Neural crest cell (in vitro differentiated cells): ENCODE measurements around the gene ENPP1. TPM values are rescaled to one million over a fixed set of nuclear protein-coding genes. Genes with fewer than 3 reads are reported as not detected.
A peak's percentile ranks its signal among the peaks of the same experiment; 100 is the strongest.
"Not testable (repeated sequence)": the region's sequence is repeated elsewhere in the genome, so short reads cannot be mapped to it uniquely, and the experiment has no call there.

Source experiments
- DNase-seq: peaks from one replicate; pipeline ENCODE4 v3.0.0; 2021; ENCODE audit warnings: low read depth, mixed read lengths, low spot score
- H3K27ac Mint-ChIP-seq: one replicate; pipeline ENCODE4 v1.8.0; 2021; ENCODE audit warnings: mild to moderate bottlenecking, mixed read lengths; ENCODE audit not compliant: unreplicated experiment
- H3K27me3 Mint-ChIP-seq: 2 replicates; pipeline ENCODE4 v1.8.0; 2021; ENCODE audit warnings: low read depth, mild to moderate bottlenecking, mixed read lengths
- H3K36me3 Mint-ChIP-seq: 2 replicates; pipeline ENCODE4 v1.8.0; 2021; ENCODE audit warnings: low read depth, mild to moderate bottlenecking, mixed read lengths
- H3K4me1 Mint-ChIP-seq: 2 replicates; pipeline ENCODE4 v1.8.0; 2021; ENCODE audit warnings: mixed read lengths
- H3K4me3 Mint-ChIP-seq: one replicate; pipeline ENCODE4 v1.8.0; 2021; ENCODE audit warnings: mild to moderate bottlenecking, mixed read lengths
- H3K9me3 Mint-ChIP-seq: 2 replicates; pipeline ENCODE4 v1.8.0; 2021; ENCODE audit warnings: mixed read lengths
- CTCF ChIP-seq: fragments of 200-600 bp; sonication (generic); conservative IDR thresholded peaks from 2 replicates; pipeline ENCODE4 v1.5.0; 2021; ENCODE audit warnings: antibody characterized with exemption, mild to moderate bottlenecking
- total RNA-seq: library from RNA; stranded (reverse); gene quantifications from 2 replicates; pipeline ENCODE4 v1.2.1, GENCODE V29; 2021

ENPP1 gene
- total RNA-seq, 1 donor from 2014 or later: 4.9 TPM

GRCh38 chr6:131914967-131915751 is 107.3 kb downstream of the ENPP1 start:
- Mint-ChIP-seq H3K36me3 (peaks cover 3% of the 10 kb centered on the region), H3K27ac (no peak overlapping the region), H3K4me1 (peaks cover 8% of the 10 kb centered on the region), H3K27me3 (peaks cover 11% of the 10 kb centered on the region), H3K9me3 (peaks cover 4% of the 10 kb centered on the region), H3K4me3 (no peak overlapping the region)
- peak; percentile 86 for TF ChIP-seq CTCF
- peak; percentile 66 for DNase-seq

GRCh38 chr6:131916091-131916796 is 108.4 kb downstream of the ENPP1 start:
- not testable (repeated sequence) for H3K27me3 Mint-ChIP-seq, H3K36me3 Mint-ChIP-seq, H3K27ac Mint-ChIP-seq, H3K9me3 Mint-ChIP-seq, H3K4me3 Mint-ChIP-seq, DNase-seq, H3K4me1 Mint-ChIP-seq

- H3K4me3 Mint-ChIP-seq: no peak overlapping the region
- H3K36me3 Mint-ChIP-seq: peaks cover 5% of the 10 kb centered on the region
- no peak overlapping the region for H3K27ac Mint-ChIP-seq
- peaks cover 3% of the 10 kb centered on the region for H3K27me3 Mint-ChIP-seq
- peaks cover 8% of the 10 kb centered on the region for H3K4me1 Mint-ChIP-seq
- peaks cover 8% of the 10 kb centered on the region for H3K9me3 Mint-ChIP-seq
- no peak for TF ChIP-seq CTCF
- no peak for DNase-seq
Measured at GRCh38 chr6:131916847-131917246, 109.0 kb downstream of the ENPP1 start.

- Mint-ChIP-seq H3K4me3 (no peak overlapping the region), H3K4me1 (peaks cover 8% of the 10 kb centered on the region), H3K9me3 (peaks cover 10% of the 10 kb centered on the region), H3K27me3 (no peaks in the 10 kb centered on the region), H3K36me3 (peaks cover 5% of the 10 kb centered on the region), H3K27ac (no peak overlapping the region)
- no peak for DNase-seq
- TF ChIP-seq CTCF: no peak
Measured at GRCh38 chr6:131917318-131917717, 109.5 kb downstream of the ENPP1 start.

GRCh38 chr6:131917763-131918649 is 110.2 kb downstream of the ENPP1 start:
- Mint-ChIP-seq H3K4me3 (no peak overlapping the region), H3K27me3 (no peaks in the 10 kb centered on the region), H3K9me3 (peaks cover 10% of the 10 kb centered on the region), H3K36me3 (peaks cover 5% of the 10 kb centered on the region), H3K27ac (no peak overlapping the region), H3K4me1 (peaks cover 8% of the 10 kb centered on the region)
- TF ChIP-seq CTCF: no peak
- DNase-seq: no peak
